HG03064 (cell line): ENCODE measurements around the gene SLC25A27.
A peak's percentile ranks its signal among the peaks of the same experiment; 100 is the strongest.
"Not testable (repeated sequence)": the region's sequence is repeated elsewhere in the genome, so short reads cannot be mapped to it uniquely, and the experiment has no call there.

Experiments used
- ATAC-seq: cut with Tn5 transposase; IDR thresholded peaks from one replicate; pipeline ENCODE4 v1.9.1; 2021; ENCODE audit warnings: low read depth; ENCODE audit not compliant: unreplicated experiment

Gene SLC25A27, protein sequence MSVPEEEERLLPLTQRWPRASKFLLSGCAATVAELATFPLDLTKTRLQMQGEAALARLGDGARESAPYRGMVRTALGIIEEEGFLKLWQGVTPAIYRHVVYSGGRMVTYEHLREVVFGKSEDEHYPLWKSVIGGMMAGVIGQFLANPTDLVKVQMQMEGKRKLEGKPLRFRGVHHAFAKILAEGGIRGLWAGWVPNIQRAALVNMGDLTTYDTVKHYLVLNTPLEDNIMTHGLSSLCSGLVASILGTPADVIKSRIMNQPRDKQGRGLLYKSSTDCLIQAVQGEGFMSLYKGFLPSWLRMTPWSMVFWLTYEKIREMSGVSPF

GRCh38 chr6:46652603-46653438 is at the start of gene SLC25A27, which contains the start of gene CYP39A1:
Gene SLC25A27 (plus strand): TSS chr6:46652975. CDS start chr6:46653193, 218 bp downstream.
Gene CYP39A1 (minus strand): TSS chr6:46652818. CDS start chr6:46652582, 236 bp downstream.
- peak; percentile 100 for ATAC-seq

DNA sequence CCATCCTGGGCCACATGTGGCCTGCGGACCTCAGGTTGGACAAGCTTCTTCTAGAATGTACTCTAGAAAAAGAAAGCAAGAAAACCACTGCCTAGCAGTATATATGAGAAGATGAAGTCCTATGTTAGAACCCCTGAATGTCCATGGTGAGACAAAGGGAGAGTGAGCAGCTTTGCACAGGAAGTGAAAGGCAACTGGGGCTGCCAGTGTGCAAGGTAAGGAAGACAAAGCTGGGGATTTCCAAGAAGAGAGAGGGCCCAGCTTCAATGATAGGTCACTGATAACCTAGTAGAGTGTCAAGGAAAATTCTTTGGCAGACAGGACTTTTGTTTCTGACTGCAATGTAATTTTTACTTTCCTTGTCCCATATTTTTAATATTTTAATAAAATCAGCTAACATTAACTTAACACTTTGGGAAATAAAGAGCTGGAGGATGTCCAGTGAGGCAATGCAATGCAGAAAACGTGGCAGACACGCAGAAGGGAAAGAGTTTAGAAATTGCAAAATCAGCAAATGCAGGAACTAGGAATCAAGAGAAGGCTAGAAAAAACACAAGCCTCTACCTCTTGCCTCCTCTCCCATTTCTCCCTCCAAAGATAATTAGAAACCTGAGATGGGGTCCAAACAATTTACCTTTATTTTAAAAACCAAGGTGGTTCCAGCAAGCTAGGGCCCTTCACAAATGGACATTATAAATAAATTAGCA is 47.5 kb upstream of the SLC25A27 start:
- ATAC-seq, result no peak

- no peak for ATAC-seq
These were observed 46.4 kb upstream of the SLC25A27 start for GRCh38 chr6:46606338-46606737.

DNA sequence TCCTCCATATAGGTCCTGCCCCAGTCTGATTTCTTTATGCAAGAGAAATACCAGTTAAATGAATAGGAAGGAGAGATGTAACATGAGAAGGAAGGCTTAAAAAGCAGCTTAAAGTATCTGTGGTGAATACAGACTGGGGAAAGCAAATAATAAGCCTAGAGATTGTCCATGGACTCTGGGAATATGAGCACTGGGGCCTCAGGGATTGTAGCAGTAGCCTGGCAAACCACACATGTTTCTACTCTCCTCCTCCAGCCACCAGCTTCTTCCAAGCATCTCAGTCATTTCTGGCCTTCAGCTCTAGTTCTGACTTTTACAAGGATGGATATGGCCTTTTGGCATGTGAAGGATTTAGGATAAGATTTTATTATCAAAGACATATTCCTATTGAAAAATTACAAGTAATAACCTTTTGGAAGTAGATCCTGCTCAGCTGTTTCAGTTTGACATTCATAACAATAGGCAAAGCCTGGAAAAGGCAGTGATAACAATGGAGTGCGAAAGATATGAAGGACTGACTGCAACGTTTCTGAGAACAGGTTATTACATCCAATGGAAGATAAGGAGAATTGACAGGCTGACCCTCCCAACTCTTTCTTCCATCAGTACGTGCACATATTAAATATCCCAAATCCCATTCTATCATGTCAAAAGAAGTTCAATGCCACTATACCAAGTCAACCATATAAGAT is 41.8 kb upstream of the SLC25A27 start:
- ATAC-seq, result no peak

GRCh38 chr6:46612645-46613044 is 40.1 kb upstream of the SLC25A27 start:
- no peak for ATAC-seq

GRCh38 chr6:46618726-46619125 is 34.0 kb upstream of the SLC25A27 start:
- ATAC-seq, result no peak

GRCh38 chr6:46626228-46626909 is 26.4 kb upstream of the SLC25A27 start:
- ATAC-seq, result peak; percentile 67

- no peak for ATAC-seq
These were observed 25.8 kb upstream of the SLC25A27 start for GRCh38 chr6:46626976-46627375.

GRCh38 chr6:46628498-46628897 is 24.3 kb upstream of the SLC25A27 start:
- ATAC-seq, result no peak

GRCh38 chr6:46628976-46629375 is 23.8 kb upstream of the SLC25A27 start:
- no peak for ATAC-seq

DNA sequence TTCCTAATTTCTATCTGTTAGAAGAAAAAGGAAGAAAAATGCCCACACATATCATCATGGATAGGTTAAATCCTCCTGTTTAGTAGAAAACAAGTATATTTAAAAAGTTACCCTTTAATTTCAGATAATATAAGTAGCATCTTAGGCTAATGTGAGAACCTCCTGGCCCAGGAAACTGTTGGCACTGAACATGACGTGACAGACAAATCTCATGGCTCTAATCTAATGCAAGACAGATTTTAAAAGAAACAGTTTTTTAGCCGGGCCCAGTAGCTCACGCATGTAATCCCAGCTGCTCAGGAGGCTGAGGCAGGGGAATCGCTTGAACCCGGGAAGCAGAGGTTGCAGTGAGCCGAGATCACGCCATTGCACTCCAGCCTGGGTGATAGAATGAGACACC is 23.1 kb upstream of the SLC25A27 start:
- ATAC-seq, result no peak

- no peak for ATAC-seq
These were observed 20.7 kb upstream of the SLC25A27 start for GRCh38 chr6:46632053-46632452.

DNA sequence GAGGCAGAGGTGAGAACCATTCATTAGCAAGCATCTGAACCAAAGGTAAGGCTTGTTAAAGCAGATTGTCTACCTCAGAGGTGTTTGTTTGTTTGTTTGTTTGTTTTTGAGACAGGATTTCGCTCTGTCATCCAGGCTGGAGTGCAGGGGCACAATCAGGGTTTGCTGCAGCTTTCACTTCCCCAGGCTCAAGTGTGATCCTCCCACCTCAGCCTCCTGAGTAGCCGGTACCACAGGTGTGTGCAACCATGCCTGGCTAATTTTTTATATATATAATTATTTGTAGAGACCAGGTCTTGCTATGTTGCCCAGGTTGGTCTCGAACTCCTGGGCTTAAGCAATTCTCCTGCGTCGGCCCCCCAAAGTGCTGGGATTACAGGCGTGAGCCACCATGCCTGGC is 17.3 kb upstream of the SLC25A27 start:
- no peak for ATAC-seq

- no peak for ATAC-seq
These were observed 15.6 kb upstream of the SLC25A27 start for GRCh38 chr6:46637145-46637544.

DNA sequence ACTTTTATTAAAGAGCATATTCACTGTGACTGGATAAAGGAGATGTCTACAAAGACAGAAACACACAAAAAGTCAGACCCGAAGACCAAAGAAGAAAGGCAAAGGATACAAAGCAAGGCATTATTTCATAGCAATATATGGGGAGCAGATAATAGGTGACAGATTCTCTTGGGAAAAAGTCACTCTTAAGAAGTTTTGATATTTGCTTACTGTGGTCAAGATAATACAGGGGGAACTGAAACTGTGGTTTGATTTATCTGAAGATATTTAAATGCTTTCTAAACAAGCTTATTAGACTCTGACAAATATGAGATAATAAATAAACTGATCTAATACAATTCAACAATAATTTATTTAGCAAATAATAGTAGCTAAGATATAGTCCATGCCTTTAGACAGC is 14.8 kb upstream of the SLC25A27 start:
- ATAC-seq, result no peak

GRCh38 chr6:46638650-46639049 is 14.1 kb upstream of the SLC25A27 start:
- ATAC-seq, result no peak

DNA sequence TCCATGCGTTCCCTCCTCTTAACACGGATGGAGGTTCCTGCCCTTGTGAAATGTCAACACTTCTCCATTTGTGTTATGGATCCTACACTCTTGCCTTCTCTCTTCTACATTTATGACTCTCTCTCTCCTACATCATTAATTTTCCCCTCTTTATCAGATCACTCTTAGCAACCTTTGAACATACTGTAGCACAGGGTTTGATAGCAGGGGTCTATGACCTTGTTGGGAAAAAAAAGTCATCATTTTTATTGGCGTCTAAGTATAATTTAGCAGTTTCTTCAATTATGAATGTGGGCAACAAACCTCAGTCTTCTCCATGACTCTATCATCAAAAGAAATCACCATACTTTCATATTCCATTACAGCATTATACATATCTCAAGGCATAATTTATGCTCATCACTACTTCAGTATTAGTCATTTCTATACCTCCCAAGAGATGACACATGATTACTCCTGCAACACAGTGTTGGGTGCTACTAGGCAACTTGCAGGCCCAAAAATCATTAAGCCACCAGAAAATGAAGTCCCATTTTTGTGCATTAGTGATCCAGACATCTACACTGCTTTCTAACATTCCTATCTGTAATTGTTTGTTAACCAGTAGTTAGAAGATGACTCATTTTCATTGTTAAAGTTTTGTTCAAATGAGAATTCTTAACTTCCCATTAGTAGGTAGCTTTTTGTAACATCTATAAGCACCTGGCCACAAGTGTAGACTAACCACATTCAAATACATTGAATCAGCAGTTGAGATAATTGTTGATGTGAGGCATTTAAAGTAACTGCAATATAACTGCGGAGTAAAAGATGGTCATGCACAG is 9.6 kb upstream of the SLC25A27 start:
- ATAC-seq, result no peak

GRCh38 chr6:46645265-46645664 is 7.5 kb upstream of the SLC25A27 start:
- no peak for ATAC-seq

- ATAC-seq, result not testable (repeated sequence)
These were observed 4.7 kb upstream of the SLC25A27 start for GRCh38 chr6:46648108-46648507.
